NCI-H524 treated with DMSO at 0.1 percent for 48 hours (cell line): ENCODE data around the gene HIBCH.
"Not testable (repeated sequence)": the region's sequence is repeated elsewhere in the genome, so short reads cannot be mapped to it uniquely, and the experiment has no call there.

ENCODE experiments used
- DNase-seq: peaks from one replicate; lab custom pipeline; 2025; lab: John Stamatoyannopoulos, UW

The HIBCH gene

DNA sequence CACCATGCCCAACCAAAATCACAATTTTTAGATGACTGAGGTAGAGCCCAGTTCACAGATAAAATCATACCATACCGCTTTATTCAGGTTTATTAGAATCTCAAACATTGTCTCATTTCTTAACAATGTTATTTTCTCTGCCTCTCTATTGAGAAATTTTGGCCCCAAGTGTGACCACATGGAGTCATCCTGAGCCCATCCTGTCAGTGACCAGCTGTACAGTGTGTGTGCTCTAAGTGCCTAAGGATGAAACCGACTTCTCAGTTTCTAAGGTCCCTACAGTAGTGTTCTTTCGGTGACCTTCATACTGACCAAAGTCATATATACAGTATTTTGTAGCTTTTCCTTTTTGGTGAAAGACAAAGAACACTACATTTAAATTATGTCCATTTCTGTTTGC lies 133.4 kb downstream of the HIBCH start:
- DNase-seq: no peak

DNA sequence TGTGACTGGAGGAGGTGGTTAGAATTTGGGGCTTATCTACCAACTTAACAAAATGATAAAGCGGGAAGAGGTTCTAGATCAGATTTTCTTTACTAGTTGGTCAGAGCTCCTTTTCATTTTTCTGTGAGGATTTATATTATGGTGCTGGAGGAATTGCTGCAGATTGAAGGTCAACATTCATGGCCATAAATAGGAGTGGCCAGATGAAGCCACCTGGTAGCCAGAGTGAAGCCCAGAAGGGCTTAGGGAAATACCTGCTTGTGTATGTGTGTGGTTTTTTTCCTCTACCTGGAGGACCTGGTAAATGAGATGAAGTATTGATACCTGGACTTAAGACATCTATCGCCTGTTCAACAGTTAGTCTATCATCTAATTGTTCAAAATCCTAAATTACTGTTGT lies 134.2 kb downstream of the HIBCH start:
- DNase-seq: no peak

GRCh38 chr2:190184460-190184859 lies 135.2 kb downstream of the HIBCH start:
- no peak for DNase-seq

- DNase-seq: no peak
These were observed 136.1 kb downstream of the HIBCH start for GRCh38 chr2:190183539-190183938.

- DNase-seq: no peak
These were observed 137.5 kb downstream of the HIBCH start for GRCh38 chr2:190182071-190182524.

DNA sequence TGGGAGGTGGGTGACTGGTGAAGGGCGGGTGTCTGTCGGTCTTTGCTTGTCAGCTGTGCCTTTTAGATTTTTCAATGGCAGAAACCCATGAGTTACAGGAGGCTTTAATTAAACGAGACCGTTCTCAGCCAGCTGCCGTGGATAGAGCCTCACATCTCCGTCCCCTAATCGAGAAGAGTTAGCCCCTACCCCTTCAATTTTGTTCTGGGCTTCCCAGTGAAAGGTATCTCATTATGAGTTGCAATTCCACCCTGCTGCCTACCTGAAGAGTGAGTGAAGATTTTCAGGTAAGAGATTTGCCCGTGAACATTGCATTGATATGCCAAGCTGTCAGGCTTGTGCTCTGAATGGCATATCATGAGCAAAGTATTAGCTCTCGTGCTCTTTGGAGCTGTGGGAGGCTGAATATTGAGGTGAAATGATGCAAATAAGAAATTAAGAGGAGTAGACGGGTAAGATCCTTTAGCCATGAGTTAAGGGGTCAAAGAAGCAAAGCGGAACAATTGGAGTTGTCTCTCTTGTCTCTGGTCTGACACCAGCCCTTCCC lies 138.4 kb downstream of the HIBCH start:
- no peak for DNase-seq

GRCh38 chr2:190180313-190181122 lies 139.1 kb downstream of the HIBCH start:
- peak; percentile 8 for DNase-seq

DNA sequence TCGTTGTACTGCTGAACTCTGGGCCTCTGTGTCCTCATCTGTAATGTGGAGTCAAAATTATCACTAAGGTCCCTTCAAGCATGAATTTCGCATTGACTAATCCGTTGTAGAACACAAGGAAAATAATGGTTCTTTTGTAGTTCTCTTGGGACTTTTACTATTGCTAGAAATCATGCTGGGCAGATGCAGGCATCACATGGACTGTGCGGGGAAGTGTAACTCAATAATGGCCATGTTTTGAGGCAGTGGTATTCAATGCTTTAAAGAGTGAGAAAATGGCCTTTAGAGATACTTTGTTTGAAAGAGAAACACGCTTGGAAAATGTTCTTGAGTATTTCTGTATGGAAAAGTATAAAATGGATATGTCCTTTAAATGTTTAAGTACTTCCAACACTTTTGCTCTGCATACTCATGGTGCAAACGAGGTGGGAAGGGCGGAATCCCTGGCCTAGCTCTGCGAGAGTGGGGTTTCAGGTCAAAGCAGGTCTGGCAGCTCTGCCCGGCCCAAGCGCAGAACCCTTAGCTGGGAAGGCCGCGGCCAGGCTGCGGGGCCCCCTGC lies 139.8 kb downstream of the HIBCH start:
- no peak for DNase-seq

DNA sequence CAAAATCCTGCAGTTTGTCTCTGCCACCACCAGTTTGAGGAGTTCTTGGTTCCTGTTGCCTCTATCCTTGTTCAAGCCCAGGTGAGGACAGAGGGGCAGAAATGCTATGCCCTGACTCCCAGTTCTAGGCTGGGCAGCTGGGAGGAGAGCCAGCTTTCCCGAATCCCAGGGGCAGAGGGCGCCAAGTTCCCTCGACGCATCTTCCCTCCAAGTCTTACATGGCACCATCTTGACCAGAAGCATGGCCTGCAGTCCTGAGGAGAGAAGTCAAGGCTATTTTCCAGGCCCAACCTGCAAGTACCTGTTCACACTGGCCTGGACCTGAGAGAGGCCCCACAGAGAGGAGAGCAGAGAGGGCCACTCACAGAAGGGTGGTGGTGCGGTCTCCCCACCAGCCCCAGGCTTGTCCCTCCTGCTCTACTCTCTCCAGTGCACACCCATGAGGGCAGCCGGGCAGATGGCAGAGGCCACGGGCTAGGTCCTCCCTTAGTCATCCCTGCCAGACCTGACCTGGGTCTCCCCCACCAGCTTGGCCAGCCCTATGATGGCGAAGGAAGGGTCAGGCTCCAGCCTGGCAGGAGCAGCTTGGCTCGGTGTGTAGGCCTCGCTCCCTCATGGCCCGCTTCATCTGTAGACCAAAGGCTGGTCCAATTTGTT lies 141.4 kb downstream of the HIBCH start:
- DNase-seq: no peak

- DNase-seq: no peak
These were observed 142.2 kb downstream of the HIBCH start for GRCh38 chr2:190177249-190178040.

DNA sequence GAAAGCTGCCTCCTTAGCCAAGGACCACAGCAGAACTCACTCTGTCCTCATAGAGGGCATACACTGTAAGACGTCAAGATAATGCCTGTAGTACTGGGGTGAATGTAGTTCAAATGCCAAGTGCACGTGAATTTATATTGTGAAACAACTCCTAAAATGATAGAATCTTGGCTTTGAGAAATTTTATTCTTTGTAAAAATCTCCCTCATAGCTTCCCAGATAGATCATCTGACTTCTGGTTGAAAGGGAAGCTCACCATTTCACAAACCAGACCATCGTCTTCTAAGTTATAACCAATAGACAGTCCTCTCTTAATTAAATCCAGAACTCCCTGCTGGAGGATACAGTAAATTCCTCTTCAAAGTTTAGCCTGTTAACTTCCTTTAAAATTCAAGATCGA lies 146.2 kb downstream of the HIBCH start:
- no peak for DNase-seq

DNA sequence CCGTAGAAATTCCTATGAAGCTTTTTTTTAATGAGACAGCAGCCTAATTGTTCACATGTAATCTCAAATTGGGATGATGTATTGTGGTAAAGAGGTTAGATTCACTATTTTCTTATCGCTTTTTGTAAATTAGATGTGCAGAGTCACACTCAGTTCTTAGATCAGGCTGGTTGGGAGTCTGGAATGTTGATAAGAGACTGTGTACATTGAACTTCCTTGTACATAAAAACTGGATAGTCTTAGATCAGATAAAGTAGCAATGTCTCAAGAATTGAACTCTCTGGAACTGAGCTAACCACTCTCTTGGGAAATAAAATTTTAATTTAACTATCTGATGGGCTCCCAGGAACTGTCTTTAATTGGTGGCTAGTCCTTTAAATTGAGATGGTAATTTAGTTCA lies 149.0 kb downstream of the HIBCH start:
- DNase-seq: no peak

GRCh38 chr2:190169221-190170072 lies 150.2 kb downstream of the HIBCH start:
- DNase-seq: no peak

- DNase-seq: no peak
These were observed 151.9 kb downstream of the HIBCH start for GRCh38 chr2:190167702-190168101.

DNA sequence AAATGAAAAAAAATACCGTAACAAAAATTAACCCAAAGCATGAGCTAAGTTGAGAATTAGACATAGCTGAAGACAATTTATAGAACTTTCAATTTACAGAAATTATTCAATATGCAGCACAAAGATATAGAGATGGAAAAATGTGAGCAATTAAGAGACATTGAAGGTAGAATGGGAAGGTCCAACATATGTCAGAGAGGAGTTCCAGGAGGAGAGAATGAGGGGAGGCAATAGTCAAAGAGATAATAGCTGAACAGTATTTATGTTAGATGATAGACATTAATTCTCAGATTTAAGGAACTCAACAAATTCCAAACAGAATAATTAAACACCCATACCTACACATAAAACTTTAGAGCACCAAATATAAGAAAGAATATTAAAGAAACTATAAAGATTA lies 154.1 kb downstream of the HIBCH start:
- no peak for DNase-seq

- no peak for DNase-seq
These were observed 156.8 kb downstream of the HIBCH start for GRCh38 chr2:190162851-190163250.

DNA sequence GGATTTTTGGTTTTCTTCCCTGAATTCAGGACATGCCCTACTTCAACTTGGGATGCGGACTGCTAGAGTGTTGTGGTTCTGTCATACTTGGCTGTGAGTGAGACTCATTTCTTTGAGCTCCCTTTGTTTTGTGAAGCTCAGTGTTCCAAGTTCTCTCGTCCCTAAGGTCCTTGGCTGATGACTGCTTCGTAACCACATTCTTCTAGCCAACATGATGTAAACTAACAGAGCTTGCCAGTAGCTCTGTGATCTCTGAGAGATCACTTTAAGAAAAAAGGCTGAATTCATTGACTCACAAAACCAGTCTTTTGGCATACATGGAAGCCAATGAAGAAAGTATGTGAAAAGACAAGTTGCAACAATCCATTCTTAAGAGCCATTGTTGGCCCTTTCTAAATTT lies 160.2 kb downstream of the HIBCH start:
- DNase-seq: no peak

DNA sequence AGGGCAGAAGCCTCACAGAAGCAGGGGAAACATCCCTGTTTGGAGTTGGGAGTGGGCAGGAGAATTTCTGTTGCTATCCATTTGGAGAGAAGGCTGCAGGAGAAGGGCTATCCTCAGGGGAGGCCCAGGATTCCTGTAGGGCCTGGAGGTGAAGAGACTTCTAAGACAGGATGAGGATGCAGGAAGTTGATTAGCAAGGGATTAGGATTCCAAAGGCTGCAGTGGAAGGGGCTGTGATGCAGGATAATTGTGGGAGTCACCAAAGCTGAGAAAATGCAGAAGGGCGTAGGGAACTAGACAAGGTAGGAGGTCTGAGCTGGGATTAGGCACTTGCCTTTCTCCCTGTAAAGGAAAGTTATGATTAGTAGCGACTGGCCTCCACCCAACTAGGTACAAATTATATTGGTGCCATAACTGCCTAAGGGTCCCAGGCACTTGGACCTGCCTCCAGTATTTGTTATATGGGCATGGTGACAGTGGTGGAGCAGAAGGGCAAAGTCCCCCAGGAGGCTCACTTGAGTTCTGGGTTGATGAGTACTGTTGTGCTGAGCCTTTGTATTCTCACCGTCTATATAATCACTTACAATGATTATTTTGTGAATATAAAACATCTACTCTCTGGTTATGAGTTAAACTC lies 160.7 kb downstream of the HIBCH start:
- no peak for DNase-seq

DNA sequence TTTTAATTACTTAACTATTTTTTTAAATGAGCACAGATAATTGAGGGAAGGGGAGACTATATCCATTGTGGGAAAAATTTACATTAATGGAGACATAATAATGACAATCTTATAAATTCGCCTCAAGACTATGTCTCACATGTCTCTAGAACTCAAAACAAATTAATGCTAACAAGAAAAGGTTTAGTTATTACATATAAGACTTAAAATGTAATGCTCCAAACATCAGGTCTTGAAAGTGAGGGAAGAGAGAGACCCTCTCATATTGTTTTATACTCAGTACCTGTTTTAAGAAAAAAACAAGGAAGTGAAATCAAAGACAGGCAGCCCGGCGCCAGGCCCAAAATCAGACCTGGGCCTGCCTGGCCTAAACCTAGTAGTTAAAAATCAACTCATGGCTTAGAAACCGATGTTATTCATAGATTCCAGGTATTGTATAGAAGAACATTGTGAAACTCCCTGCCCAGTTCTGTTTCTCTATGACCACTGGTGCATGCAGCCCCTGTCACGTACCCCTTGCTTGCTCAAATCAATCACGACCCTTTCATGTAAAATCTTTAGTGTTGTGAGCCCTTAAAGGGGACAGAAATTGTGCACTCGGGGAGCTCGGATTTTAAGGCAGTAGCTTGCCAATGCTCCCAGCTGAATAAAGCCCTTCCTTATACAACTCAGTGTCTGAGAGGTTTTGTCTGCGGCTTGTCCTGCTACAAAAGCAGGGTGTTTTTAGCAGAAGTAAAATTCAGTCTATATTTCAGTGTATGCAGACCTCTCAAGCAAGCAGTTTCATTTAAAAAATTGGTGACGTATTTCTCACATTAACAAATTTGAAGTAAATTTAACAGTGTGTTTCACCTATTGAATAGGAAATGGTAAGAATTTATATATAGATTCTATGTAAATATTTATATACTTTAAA lies 161.8 kb downstream of the HIBCH start:
- not testable (repeated sequence) for DNase-seq
